Esophagus squamous epithelium (tissue), 5 donors: ENCODE data around the gene CRB1. TPM values are rescaled to one million over a fixed set of nuclear protein-coding genes. Genes with fewer than 3 reads are reported as not detected.

Experiments
- DNase-seq: peaks from one replicate; lab custom pipeline; 2025; lab: John Stamatoyannopoulos, UW
- H3K27ac ChIP-seq, 4 donors: fragments of 200-600 bp; sonication (generic); one replicate each; pipeline ENCODE4 v1.5.1; 2016 to 2019; ENCODE audit warnings: mild to moderate bottlenecking in 1 of 4
- H3K27me3 ChIP-seq, 4 donors: fragments of 200-600 bp; sonication (generic); 1 replicate in 3 of 4; 2 replicates in 1 of 4; pipeline versions ENCODE4 v1.5.1 to v1.6.0; 2017 to 2021; ENCODE audit warnings: antibody characterized with exemption in 1 of 4
- H3K36me3 ChIP-seq, 3 donors: fragments of 200-600 bp; sonication (generic); one replicate each; pipeline ENCODE4 v1.5.1; 2016 to 2019
- H3K4me1 ChIP-seq, 3 donors: fragments of 200-600 bp; sonication (generic); one replicate each; pipeline ENCODE4 v1.5.1; 2017 to 2019
- H3K4me3 ChIP-seq, 4 donors: fragments of 200-600 bp; sonication (generic); 1 replicate in 3 of 4; 2 replicates in 1 of 4; pipeline ENCODE4 v1.5.1; 2016 to 2019; ENCODE audit warnings: mild to moderate bottlenecking in 2 of 4, moderate library complexity in 1 of 4
- H3K9me3 ChIP-seq, 3 donors: fragments of 200-600 bp; sonication (generic); one replicate each; pipeline ENCODE4 v1.5.1; 2016 to 2019
- CTCF ChIP-seq, 6 experiments: fragments of 450-650 bp in 4 of 6; fragments of 200-600 bp in 2 of 6; sonication (generic) in 2 of 6; IDR thresholded peaks; one replicate each; pipeline ENCODE4 v1.5.1; 2016 to 2019; ENCODE audit warnings: antibody characterized with exemption in 6 of 6, mild to moderate bottlenecking in 4 of 6, moderate library complexity in 4 of 6
- POLR2A ChIP-seq, 4 donors: fragments of 450-650 bp; IDR thresholded peaks; one replicate each; pipeline ENCODE4 v1.6.1; 2017; ENCODE audit warnings: antibody characterized with exemption in 4 of 4, mild to moderate bottlenecking in 4 of 4, moderate library complexity in 3 of 4
- WGBS, 2 donors: methylation state at CpG; one replicate each; pipeline ENCODE4 v1.1.5; 2018; 5-methylcytosine and 5-hydroxymethylcytosine counted together
- intact Hi-C: fragments of 100-400 bp; cut with DNase I; formaldehyde crosslinking; loops from one replicate; pipeline ENCODE4 v1.15.0; 2022
- total RNA-seq, 4 donors: library from RNA; depleted of rRNA; stranded (reverse); fragments of >200 nt; gene quantifications; one replicate each; pipeline ENCODE4 v1.1.0, GENCODE V29; 2016
- donor health status: DM: yes; HTN: yes; CAD: no.

CRB1 gene
- total RNA-seq, 4 donors from 2014 or later, result 0.19 TPM; not detected in 3

- H3K4me1 ChIP-seq, result no peaks in the 10 kb centered on the region
- no peak for TF ChIP-seq CTCF (IDR thresholded peaks at IDR 0.05)
- no peak for TF ChIP-seq POLR2A (IDR thresholded peaks at IDR 0.05)
- H3K9me3 ChIP-seq, result no peaks in the 10 kb centered on the region
- no peaks in the 10 kb centered on the region for H3K36me3 ChIP-seq
- WGBS, 2 donors, result 19 to 29% methylated on average over 2 of the region's 2 CpGs
- intact Hi-C loops, result no loop called here
- no peaks in the 10 kb centered on the region for H3K27me3 ChIP-seq
- H3K4me3 ChIP-seq, result no peak overlapping the region
- no peak for DNase-seq
- no peak overlapping the region for H3K27ac ChIP-seq
These were observed 37.9 kb downstream of the CRB1 start for GRCh38 chr1:197305925-197306324.

GRCh38 chr1:197306381-197307062 lies 38.5 kb downstream of the CRB1 start:
- TF ChIP-seq POLR2A (IDR thresholded peaks at IDR 0.05) (no peak), CTCF (IDR thresholded peaks at IDR 0.05) (no peak)
- Histone ChIP-seq H3K9me3 (no peaks in the 10 kb centered on the region), H3K27ac (no peak overlapping the region), H3K4me1 (no peaks in the 10 kb centered on the region), H3K27me3 (no peaks in the 10 kb centered on the region), H3K36me3 (no peaks in the 10 kb centered on the region), H3K4me3 (no peak overlapping the region)
- intact Hi-C loops, result no loop called here
- no peak for DNase-seq
- WGBS, 2 donors, result 51 to 56% methylated on average over 2 of the region's 2 CpGs

GRCh38 chr1:197307136-197307535 lies 39.1 kb downstream of the CRB1 start:
- H3K4me1 ChIP-seq, result no peaks in the 10 kb centered on the region
- TF ChIP-seq POLR2A (IDR thresholded peaks at IDR 0.05) (no peak), CTCF (IDR thresholded peaks at IDR 0.05) (no peak)
- intact Hi-C loops, result no loop called here
- H3K4me3 ChIP-seq, result no peak overlapping the region
- no peaks in the 10 kb centered on the region for H3K27me3 ChIP-seq
- DNase-seq, result no peak
- no peaks in the 10 kb centered on the region for H3K9me3 ChIP-seq
- no peaks in the 10 kb centered on the region for H3K36me3 ChIP-seq
- H3K27ac ChIP-seq, result no peak overlapping the region

GRCh38 chr1:197307551-197307950 lies 39.5 kb downstream of the CRB1 start:
- no peak overlapping the region for H3K4me3 ChIP-seq
- H3K27me3 ChIP-seq, result no peaks in the 10 kb centered on the region
- H3K36me3 ChIP-seq, result no peaks in the 10 kb centered on the region
- H3K9me3 ChIP-seq, result no peaks in the 10 kb centered on the region
- TF ChIP-seq POLR2A (IDR thresholded peaks at IDR 0.05), result no peak
- no peak overlapping the region for H3K27ac ChIP-seq
- 39 to 71% methylated on average over 3 of the region's 3 CpGs for WGBS, 2 donors
- H3K4me1 ChIP-seq, result no peaks in the 10 kb centered on the region
- intact Hi-C loops, result no loop called here
- no peak for DNase-seq

GRCh38 chr1:197311081-197311480 lies 43.0 kb downstream of the CRB1 start:
- no peak for TF ChIP-seq POLR2A (IDR thresholded peaks at IDR 0.05)
- TF ChIP-seq CTCF (IDR thresholded peaks at IDR 0.05), result no peak
- Histone ChIP-seq H3K4me3 (no peak overlapping the region), H3K27ac (no peak overlapping the region), H3K27me3 (no peaks in the 10 kb centered on the region), H3K36me3 (no peaks in the 10 kb centered on the region), H3K4me1 (no peaks in the 10 kb centered on the region), H3K9me3 (no peaks in the 10 kb centered on the region)
- 73 to 74% methylated on average over 4 of the region's 4 CpGs for WGBS, 2 donors
- intact Hi-C loops, result no loop called here
- no peak for DNase-seq

GRCh38 chr1:197312163-197312562 lies 44.1 kb downstream of the CRB1 start:
- Histone ChIP-seq H3K36me3 (no peaks in the 10 kb centered on the region), H3K4me3 (no peak overlapping the region), H3K27me3 (no peaks in the 10 kb centered on the region), H3K4me1 (no peaks in the 10 kb centered on the region), H3K27ac (no peak overlapping the region), H3K9me3 (no peaks in the 10 kb centered on the region)
- no peak for DNase-seq
- no peak for TF ChIP-seq POLR2A (IDR thresholded peaks at IDR 0.05)
- no peak for TF ChIP-seq CTCF (IDR thresholded peaks at IDR 0.05)
- 61 to 70% methylated on average over 5 of the region's 5 CpGs for WGBS, 2 donors
- intact Hi-C loops, result no loop called here
